GM10266 (cell line): ENCODE measurements around the gene JOSD2.
A peak's percentile ranks its signal among the peaks of the same experiment; 100 is the strongest.

Source experiments
- DNase-seq: peaks from one replicate; pipeline ENCODE4 v3.0.0; 2012; ENCODE audit errors: extremely low spot score
- CTCF ChIP-seq: IDR thresholded peaks from 2 replicates; pipeline ENCODE4 v1.5.1; 2012; ENCODE audit warnings: mild to moderate bottlenecking, low read depth; ENCODE audit not compliant: control insufficient read depth, insufficient read depth; ENCODE audit errors: missing control alignments

JOSD2 gene

GRCh38 chr19:50512999-50513745, 2.2 kb upstream of the JOSD2 start:
- no peak for TF ChIP-seq CTCF
- DNase-seq, result peak; percentile 40

- no peak for TF ChIP-seq CTCF
- DNase-seq, result no peak
Measured at GRCh38 chr19:50512112-50512998, 1.4 kb upstream of the JOSD2 start.

GRCh38 chr19:50510700-50511068, 307 bp downstream of the JOSD2 start:
- no peak for TF ChIP-seq CTCF
- no peak for DNase-seq

GRCh38 chr19:50510121-50510670, 795 bp downstream of the JOSD2 start:
- DNase-seq, result no peak
- no peak for TF ChIP-seq CTCF

- no peak for TF ChIP-seq CTCF
- DNase-seq, result no peak
Measured at GRCh38 chr19:50509366-50509765, 1.6 kb downstream of the JOSD2 start.

- TF ChIP-seq CTCF, result no peak
- DNase-seq, result no peak
Measured at GRCh38 chr19:50508843-50509190, 2.2 kb downstream of the JOSD2 start.
